Measurements from ENCODE around the gene EMCN.
"Not testable (repeated sequence)": the region's sequence is repeated elsewhere in the genome, so short reads cannot be mapped to it uniquely, and the experiment has no call there.

Gene EMCN, protein sequence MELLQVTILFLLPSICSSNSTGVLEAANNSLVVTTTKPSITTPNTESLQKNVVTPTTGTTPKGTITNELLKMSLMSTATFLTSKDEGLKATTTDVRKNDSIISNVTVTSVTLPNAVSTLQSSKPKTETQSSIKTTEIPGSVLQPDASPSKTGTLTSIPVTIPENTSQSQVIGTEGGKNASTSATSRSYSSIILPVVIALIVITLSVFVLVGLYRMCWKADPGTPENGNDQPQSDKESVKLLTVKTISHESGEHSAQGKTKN

GRCh38 chr4:100517864-100518341 is at the start of gene EMCN:
Gene EMCN, minus strand, starts transcription at chr4:100518022. Its CDS starts 108 bp downstream, at chr4:100517914.
- no peak for DNase-seq (ENCODE audit: low spot score)

- DNase-seq (ENCODE audit: low spot score) = no peak
These were observed 48.6 kb upstream of the EMCN start for GRCh38 chr4:100566396-100566795.

DNA sequence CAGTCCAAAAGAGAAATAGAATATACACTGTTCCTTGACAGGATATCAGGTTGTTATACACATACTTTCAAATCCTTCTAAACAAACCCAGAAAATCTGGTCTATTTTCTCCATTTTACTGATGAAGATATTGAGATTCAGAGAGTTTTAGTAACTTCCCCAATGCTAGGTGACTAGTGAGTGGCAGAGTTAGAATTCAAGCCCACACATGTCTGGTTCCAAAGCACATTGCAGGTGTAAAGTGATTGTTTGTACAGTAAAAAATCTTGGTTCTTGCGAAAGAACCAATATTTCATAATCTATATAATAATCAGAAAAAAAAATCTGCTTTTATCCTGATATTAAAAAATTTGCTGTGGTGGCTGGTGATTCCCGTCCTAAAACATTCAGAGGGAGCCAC is 39.5 kb upstream of the EMCN start:
- no peak for DNase-seq (ENCODE audit: low spot score)

GRCh38 chr4:100555611-100556337 is 38.0 kb upstream of the EMCN start:
- no peak for DNase-seq (ENCODE audit: low spot score)

- no peak for DNase-seq (ENCODE audit: low spot score)
These were observed 30.4 kb upstream of the EMCN start for GRCh38 chr4:100548200-100548560.

DNA sequence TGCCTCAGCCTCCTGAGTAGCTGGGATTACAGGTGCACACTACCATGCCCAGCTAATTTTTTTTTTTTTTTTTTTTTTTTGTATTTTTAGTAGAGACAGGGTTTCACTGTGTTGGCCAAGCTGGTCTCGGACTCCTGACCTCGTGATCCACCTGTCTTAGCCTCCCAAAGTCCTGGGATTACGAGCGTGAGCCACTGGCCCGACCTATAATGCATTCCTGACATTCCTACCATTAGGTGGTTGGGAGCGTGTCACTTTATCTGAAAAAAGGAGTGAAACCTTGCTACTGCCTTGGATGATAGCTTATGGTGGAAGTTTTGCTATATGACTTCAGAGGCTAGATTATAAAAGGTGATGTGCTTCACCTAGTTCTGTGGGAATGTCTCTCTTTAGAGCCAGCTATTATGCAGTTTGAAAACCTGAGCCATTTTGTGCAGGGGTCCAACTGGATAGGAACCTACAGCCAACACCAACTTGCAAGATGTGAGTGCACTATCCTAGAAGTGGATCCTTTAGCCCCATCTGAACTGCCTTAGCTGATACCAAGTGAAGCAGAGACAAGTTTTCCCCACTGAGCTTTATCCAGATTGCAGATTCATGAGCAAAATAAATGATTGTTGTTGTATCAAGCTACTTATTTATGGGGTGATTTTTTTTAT is 29.8 kb upstream of the EMCN start:
- no peak for DNase-seq (ENCODE audit: low spot score)

- DNase-seq (ENCODE audit: low spot score) = no peak
These were observed 27.6 kb upstream of the EMCN start for GRCh38 chr4:100545427-100545826.

DNA sequence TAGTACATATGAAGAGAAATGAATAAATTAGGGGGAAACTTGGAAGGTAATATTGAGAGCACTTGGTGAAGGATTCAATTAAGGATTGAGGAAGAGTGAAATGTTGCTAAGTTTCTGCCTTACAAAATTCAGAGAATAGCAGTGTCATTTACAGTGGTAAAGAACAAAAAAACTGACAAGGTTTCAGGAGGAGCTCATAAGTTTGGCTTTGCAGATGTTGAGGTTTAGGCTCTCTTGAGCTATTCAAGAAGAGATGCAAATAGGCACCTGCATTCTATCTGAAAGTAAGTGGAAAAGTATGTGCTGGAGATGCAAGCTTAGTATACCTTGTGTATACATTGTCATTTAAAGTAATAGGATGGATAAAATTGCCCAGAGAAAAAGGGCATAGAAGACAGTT is 22.3 kb upstream of the EMCN start:
- DNase-seq (ENCODE audit: low spot score) = no peak

- no peak for DNase-seq (ENCODE audit: low spot score)
These were observed 21.9 kb upstream of the EMCN start for GRCh38 chr4:100539706-100540105.

- no peak for DNase-seq (ENCODE audit: low spot score)
These were observed 15.9 kb upstream of the EMCN start for GRCh38 chr4:100533741-100534140.

DNA sequence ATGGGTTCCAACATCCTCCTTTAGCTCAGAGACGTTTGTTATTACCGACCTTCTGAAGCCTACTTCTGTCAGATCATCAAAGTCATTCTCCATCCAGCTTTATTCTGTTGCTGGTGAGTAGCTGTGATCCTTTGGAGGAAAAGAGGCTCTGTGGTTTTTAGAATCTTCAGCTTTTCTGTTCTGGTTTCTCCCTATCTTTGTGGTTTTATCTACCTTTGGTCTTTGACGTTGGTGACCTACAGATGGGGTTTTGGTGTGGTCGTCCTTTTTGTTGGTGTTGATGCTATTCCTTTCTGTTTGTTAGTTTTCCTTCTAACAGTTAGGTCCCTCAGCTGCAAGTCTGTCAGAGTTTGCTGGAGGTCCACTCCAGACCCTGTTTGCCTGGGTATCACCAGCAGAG is 12.3 kb upstream of the EMCN start:
- DNase-seq (ENCODE audit: low spot score) = not testable (repeated sequence)

GRCh38 chr4:100525686-100526085 is 7.9 kb upstream of the EMCN start:
- DNase-seq (ENCODE audit: low spot score) = no peak

GRCh38 chr4:100519205-100519604 is 1.4 kb upstream of the EMCN start:
- DNase-seq (ENCODE audit: low spot score) = no peak

DNA sequence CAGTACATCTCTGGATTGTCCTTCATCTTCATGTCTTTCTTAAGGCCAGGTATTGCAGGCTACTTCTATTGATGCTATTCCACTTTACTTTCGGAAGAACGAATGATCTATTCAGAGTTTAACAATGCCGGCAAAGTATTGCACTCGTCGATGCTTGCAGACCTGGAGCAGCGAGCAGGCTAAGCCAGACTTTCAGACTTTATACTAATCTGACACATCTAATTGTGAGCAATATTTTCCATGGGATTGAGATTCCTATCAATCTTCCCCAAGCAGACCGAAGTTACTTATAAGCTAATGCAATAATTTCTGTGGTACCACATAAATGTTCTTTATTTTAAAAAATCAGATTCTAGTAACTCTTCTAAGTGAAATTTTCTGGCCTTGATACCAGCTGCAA is 1.6 kb downstream of the EMCN start:
- DNase-seq (ENCODE audit: low spot score) = no peak

DNA sequence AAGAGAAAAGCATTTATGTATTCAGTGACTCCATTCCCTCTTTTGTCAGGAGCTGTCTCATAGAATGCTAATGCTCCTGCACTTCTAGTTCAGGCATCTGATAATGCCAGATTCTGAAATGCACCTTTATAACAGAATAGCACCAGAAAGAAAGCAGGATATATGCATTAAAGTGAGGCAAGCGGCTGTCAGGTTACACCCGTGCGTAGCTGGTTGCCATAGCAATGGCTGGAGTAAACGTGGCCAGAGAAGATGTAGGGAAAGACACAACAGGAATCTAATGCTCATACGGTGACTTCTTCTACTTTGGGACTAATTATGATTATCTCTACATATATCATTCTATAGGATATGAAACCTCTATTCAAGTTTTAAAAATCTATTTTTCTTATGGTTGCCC is 5.9 kb downstream of the EMCN start:
- DNase-seq (ENCODE audit: low spot score) = no peak

- no peak for DNase-seq (ENCODE audit: low spot score)
These were observed 7.3 kb downstream of the EMCN start for GRCh38 chr4:100510551-100510950.

DNA sequence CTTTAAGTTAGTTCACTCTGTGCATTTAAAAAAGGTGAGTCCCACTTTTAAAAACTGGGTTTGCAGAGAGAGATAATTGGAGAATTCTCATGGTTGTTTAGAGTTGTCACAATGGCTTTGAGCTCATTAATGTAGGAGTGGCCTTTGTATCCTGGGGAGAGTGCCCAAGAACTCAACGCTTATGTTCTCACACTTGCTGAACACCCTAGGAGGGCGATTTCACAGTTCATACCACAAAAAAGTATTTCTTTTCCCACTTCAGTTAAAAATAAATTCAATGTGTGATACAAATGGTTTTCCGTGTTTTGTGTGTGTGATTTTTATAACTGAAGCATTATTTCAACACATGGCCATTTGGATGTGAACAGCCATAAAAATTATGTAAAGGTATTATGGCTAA is 8.4 kb downstream of the EMCN start:
- no peak for DNase-seq (ENCODE audit: low spot score)

DNA sequence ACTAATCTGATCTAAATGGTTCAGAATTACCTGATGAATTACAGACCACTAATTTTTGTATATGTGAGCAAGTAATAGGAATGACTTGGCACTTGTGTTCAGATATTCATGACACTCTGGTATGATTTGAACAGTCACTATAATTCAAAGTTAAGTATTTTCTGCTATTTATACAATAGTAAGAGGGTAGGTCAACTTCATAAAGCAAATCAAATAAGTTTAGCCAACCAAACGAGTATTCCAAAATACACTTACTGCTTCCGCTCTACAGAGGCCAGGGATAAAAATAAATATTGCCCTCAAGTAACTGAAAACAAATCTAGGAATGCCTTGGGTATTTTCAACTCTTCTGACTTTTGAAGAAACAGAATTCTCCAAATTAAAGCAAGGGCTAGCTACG is 9.1 kb downstream of the EMCN start:
- DNase-seq (ENCODE audit: low spot score) = no peak

- DNase-seq (ENCODE audit: low spot score) = no peak
These were observed 13.5 kb downstream of the EMCN start for GRCh38 chr4:100504086-100504874.

DNA sequence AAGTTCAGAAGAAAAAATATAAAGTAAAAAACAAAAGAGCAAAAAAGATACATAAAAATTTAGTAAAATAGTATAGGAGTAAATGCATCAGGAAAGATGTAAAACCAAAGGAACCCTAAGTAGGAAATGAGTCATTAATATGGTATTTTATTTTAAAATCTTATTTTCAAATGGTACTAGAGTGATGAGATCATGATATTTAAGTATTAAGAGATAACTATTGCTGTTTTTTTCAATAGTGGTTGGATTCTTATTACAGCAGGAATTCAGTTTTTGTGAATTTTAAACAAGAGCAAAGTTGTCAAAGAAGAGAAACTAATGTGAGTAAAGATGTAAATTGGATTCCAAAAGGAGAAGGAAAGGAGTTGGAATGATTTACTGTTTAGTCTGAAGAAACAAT is 20.0 kb downstream of the EMCN start:
- no peak for DNase-seq (ENCODE audit: low spot score)

- no peak for DNase-seq (ENCODE audit: low spot score)
These were observed 22.7 kb downstream of the EMCN start for GRCh38 chr4:100495074-100495473.

DNA sequence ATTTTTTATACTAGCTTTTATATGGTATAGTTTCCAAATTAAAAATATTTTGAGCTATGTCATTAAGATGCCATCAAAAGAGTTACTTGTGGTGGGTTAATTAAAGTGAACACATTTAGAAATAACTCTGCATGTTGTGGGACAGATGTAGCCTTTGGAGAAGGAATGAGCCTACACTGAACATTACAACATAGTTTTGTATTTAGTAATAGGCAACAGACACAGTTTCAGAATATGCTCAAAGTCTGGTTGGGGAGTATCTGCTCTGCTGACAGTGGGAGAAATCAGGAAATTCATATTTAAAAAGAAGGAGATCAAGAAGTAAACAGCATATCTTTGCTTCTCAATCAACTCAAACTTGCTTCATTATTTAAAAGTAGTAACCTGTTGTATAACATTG is 23.7 kb downstream of the EMCN start:
- no peak for DNase-seq (ENCODE audit: low spot score)

Measured in CD4-positive, alpha-beta T cell treated with Interleukin-15 for 4 hours (primary cell).